ENCODE measurements around the gene TMEM242.

TMEM242 gene

DNA sequence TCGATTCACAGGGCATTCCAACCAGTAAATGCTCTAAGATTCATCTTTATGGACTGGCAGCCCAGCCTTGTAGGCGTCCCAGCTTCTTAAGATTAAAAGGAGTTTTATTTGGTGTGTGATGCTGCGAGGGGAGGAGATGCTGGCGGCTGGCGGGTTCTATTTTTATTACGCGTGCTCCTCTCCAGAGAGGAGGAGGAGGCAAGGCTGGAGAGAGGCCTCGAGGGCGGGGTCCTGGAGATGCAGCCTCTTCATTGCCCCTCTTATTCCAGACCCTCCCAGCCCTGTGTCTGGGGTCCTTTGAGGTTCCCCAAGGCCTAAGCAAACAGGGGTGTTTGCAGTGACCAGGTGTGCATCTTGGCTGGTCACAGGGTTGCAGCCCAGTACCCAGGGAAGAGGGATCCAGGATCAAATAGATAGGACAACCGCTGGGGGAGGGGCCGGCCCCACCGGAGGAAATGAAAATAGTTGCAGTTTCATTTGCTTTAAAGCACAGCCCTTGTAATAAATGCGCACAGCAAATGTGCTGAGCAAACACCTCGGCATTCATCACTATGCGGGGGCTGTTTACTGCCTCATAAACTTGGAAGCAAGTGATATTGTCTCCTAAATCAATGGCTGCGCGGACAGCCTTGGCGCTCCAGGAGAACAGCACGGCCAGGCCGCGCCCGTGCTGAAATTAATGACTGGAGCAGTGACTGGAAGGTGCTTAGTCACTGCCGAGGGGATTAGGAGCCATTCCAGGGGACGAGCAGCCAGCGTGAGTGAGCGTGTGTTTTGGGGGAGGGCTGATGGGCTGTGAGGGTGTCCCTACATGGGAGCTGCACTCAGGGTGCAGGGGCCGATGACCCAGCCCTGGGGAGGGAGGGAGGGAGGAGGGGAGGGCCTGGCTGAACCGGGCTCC, 83.0 kb downstream of the TMEM242 start:
- DNase-seq (ENCODE audit: extremely low read depth, insufficient read length), result no peak
- Histone ChIP-seq H3K36me3 (ENCODE audit: control insufficient read depth, insufficient read depth, low read length) (no peaks in the 10 kb centered on the region), H3K27me3 (replicated peaks; ENCODE audit: control insufficient read depth, insufficient read depth, low read length) (no peaks in the 10 kb centered on the region; the same call in none of the 2 replicates), H3K4me3 (replicated peaks; ENCODE audit: low read depth, low read length) (no peak overlapping the region)
- no peak for TF ChIP-seq CTCF (IDR thresholded peaks at IDR 0.05; ENCODE audit: insufficient read depth, low read length, poor library complexity, severe bottlenecking)

GRCh38 chr6:157239671-157240058, 83.7 kb downstream of the TMEM242 start:
- no peak for DNase-seq (ENCODE audit: extremely low read depth, insufficient read length)
- Histone ChIP-seq H3K36me3 (ENCODE audit: control insufficient read depth, insufficient read depth, low read length) (no peaks in the 10 kb centered on the region), H3K4me3 (replicated peaks; ENCODE audit: low read depth, low read length) (no peak overlapping the region), H3K27me3 (replicated peaks; ENCODE audit: control insufficient read depth, insufficient read depth, low read length) (peaks cover 2% of the 10 kb centered on the region)
- no peak for TF ChIP-seq CTCF (IDR thresholded peaks at IDR 0.05; ENCODE audit: insufficient read depth, low read length, poor library complexity, severe bottlenecking)
